Measurements from ENCODE around the gene HNRNPUL1. TPM values are rescaled to one million over a fixed set of nuclear protein-coding genes. Genes with fewer than 3 reads are reported as not detected.

The HNRNPUL1 gene
- polyA plus RNA-seq, 4 donors = 76.3 to 139 (median 99.1) TPM

DNA sequence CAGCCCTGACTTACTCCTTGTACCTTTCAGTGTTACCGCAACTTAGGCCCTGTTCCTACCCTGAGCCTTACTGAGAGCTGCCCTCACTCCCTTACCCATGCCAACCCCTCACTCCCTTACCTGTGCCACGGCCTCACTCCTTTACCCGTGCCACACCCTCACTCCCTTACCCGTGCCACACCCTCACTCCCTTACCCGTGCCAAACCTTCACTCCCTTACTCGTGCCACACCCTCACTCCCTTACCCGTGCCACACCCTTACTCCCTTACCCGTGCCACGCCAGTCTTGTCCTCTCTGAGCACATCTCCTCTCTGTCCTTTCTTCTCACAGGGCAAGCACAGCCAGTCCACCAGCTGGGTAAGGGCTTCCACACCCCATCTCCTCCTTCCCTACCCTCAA is 24.8 kb upstream of the HNRNPUL1 start:
- FAIRE-seq (no peak), DNase-seq (peak in 1 of 2 donors; percentile 17)
- Histone ChIP-seq H3K36me3 (ENCODE audit: control insufficient read depth in 3 of 3, insufficient read depth in 2 of 3, low read depth in 1 of 3, low read length in 3 of 3) (peaks cover 0 to 28% (median 4%) of the 10 kb centered on the region in 3 donors), H3K27ac (ENCODE audit: low read depth in 1 of 3, low read length in 2 of 3) (no peak overlapping the region), H3K4me3 (ENCODE audit: low read depth in 1 of 3, low read length in 3 of 3) (no peak overlapping the region), H3K4me1 (ENCODE audit: control insufficient read depth in 3 of 3, insufficient read depth in 2 of 3, low read depth in 1 of 3, low read length in 2 of 3) (no peaks in the 10 kb centered on the region), H3K9me3 (ENCODE audit: control insufficient read depth in 2 of 2, insufficient read depth in 1 of 2, low read depth in 1 of 2, low read length in 1 of 2) (no peaks in the 10 kb centered on the region), H3K27me3 (ENCODE audit: control insufficient read depth in 3 of 3, insufficient read depth in 3 of 3, low read length in 3 of 3) (no peaks in the 10 kb centered on the region)
- WGBS, 3 donors = 24 to 61% (median 51%) methylated on average over 9 of the region's 9 CpGs

DNA sequence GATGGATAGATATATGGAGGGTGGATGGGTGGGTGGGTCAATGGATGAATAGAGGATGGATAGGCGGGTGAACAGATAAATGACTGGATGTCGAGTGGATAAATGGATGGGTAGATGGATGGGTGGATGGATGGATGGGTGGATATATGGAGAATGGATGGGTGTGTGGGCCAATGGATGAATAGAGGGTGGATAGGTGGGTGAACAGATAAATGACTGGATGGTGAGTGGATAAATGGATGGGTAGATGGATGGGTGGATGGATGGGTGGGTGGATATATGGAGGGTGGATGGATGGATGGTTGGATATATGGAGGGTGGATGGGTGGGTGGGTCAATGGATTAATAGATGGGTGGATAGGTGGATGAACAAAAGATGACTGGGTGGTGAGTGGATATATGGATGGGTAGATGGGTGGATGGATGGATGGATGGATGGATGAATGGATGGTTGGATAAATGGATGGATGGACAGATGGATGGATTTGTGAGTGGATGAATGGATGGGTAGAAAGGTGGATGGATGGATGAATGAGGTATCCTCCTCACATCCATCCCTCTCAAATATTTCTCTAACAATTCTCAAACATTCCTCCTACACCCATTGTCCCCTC is 24.1 kb upstream of the HNRNPUL1 start:
- Histone ChIP-seq H3K9me3 (ENCODE audit: control insufficient read depth in 2 of 2, insufficient read depth in 1 of 2, low read depth in 1 of 2, low read length in 1 of 2) (no peaks in the 10 kb centered on the region), H3K36me3 (ENCODE audit: control insufficient read depth in 3 of 3, insufficient read depth in 2 of 3, low read depth in 1 of 3, low read length in 3 of 3) (peaks cover 0 to 25% (median 4%) of the 10 kb centered on the region in 3 donors), H3K4me1 (ENCODE audit: control insufficient read depth in 3 of 3, insufficient read depth in 2 of 3, low read depth in 1 of 3, low read length in 2 of 3) (no peaks in the 10 kb centered on the region), H3K27ac (ENCODE audit: low read depth in 1 of 3, low read length in 2 of 3) (no peak overlapping the region), H3K27me3 (ENCODE audit: control insufficient read depth in 3 of 3, insufficient read depth in 3 of 3, low read length in 3 of 3) (no peaks in the 10 kb centered on the region), H3K4me3 (ENCODE audit: low read depth in 1 of 3, low read length in 3 of 3) (no peak overlapping the region)
- FAIRE-seq (no peak), DNase-seq (no peak)
- WGBS, 3 donors = 88 to 90% (median 90%) methylated on average over 2 of the region's 2 CpGs

- 81 to 86% (median 85%) methylated on average over 5 of the region's 5 CpGs for WGBS, 3 donors
- Histone ChIP-seq H3K27me3 (ENCODE audit: control insufficient read depth in 3 of 3, insufficient read depth in 3 of 3, low read length in 3 of 3) (no peaks in the 10 kb centered on the region), H3K4me1 (ENCODE audit: control insufficient read depth in 3 of 3, insufficient read depth in 2 of 3, low read depth in 1 of 3, low read length in 2 of 3) (no peaks in the 10 kb centered on the region), H3K27ac (ENCODE audit: low read depth in 1 of 3, low read length in 2 of 3) (no peak overlapping the region), H3K9me3 (ENCODE audit: control insufficient read depth in 2 of 2, insufficient read depth in 1 of 2, low read depth in 1 of 2, low read length in 1 of 2) (no peaks in the 10 kb centered on the region), H3K4me3 (ENCODE audit: low read depth in 1 of 3, low read length in 3 of 3) (no peak overlapping the region), H3K36me3 (ENCODE audit: control insufficient read depth in 3 of 3, insufficient read depth in 2 of 3, low read depth in 1 of 3, low read length in 3 of 3) (peaks cover 0 to 29% (median 4%) of the 10 kb centered on the region in 3 donors)
- FAIRE-seq (no peak), DNase-seq (no peak)
These were observed 22.3 kb upstream of the HNRNPUL1 start for GRCh38 chr19:41241859-41242258.

DNA sequence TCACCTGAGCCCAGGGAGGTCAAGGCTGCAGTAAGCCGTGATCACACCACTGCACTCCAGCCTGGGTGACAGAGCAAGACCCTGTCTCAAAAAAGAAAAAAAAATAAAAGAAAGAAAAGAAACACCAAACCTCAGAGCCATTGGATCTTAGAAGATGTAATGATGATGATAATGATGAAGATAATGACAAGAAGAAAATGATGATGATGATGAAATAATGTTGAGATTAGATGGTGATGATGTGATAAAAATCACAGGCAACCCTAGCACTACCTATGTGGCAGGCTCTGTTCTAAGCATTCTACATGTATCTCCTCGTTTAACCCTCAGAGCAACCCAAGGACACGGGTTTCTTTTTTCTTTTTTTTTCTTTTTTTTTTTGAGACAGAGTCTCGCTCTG is 20.1 kb upstream of the HNRNPUL1 start:
- 81 to 88% (median 87%) methylated on average over 4 of the region's 4 CpGs for WGBS, 3 donors
- H3K27ac ChIP-seq (ENCODE audit: low read depth in 1 of 3, low read length in 2 of 3) = no peak overlapping the region
- no peaks in the 10 kb centered on the region for H3K4me1 ChIP-seq (ENCODE audit: control insufficient read depth in 3 of 3, insufficient read depth in 2 of 3, low read depth in 1 of 3, low read length in 2 of 3)
- no peak overlapping the region for H3K4me3 ChIP-seq (ENCODE audit: low read depth in 1 of 3, low read length in 3 of 3)
- FAIRE-seq = no peak
- H3K9me3 ChIP-seq (ENCODE audit: control insufficient read depth in 2 of 2, insufficient read depth in 1 of 2, low read depth in 1 of 2, low read length in 1 of 2) = peaks cover 0 to 4% of the 10 kb centered on the region in 2 donors
- H3K36me3 ChIP-seq (ENCODE audit: control insufficient read depth in 3 of 3, insufficient read depth in 2 of 3, low read depth in 1 of 3, low read length in 3 of 3) = peaks cover 0 to 33% (median 4%) of the 10 kb centered on the region in 3 donors
- DNase-seq = no peak
- H3K27me3 ChIP-seq (ENCODE audit: control insufficient read depth in 3 of 3, insufficient read depth in 3 of 3, low read length in 3 of 3) = no peaks in the 10 kb centered on the region

DNA sequence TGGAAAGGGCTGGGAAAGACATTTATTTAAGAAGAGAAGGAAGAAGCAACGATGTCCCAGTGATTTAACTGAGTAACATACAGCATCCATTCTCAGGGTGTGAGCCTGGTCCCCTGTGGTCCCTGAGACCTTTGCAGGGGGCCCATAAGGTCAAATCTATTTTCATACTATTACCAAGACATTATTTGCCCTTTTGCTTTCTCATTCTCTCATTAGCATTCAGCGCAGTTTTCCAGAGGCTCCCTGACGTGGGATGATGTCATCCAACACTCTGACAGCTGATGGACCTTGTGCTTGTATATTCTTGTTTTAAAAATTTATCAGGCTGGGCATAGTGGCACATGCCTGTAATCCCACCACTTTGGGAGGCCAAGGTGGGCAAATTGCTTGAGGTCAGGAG is 18.3 kb upstream of the HNRNPUL1 start:
- peaks cover 0 to 37% (median 2%) of the 10 kb centered on the region in 3 donors for H3K36me3 ChIP-seq (ENCODE audit: control insufficient read depth in 3 of 3, insufficient read depth in 2 of 3, low read depth in 1 of 3, low read length in 3 of 3)
- H3K27ac ChIP-seq (ENCODE audit: low read depth in 1 of 3, low read length in 2 of 3) = no peak overlapping the region
- 81 to 88% (median 81%) methylated on average over 3 of the region's 3 CpGs for WGBS, 3 donors
- H3K27me3 ChIP-seq (ENCODE audit: control insufficient read depth in 3 of 3, insufficient read depth in 3 of 3, low read length in 3 of 3) = no peaks in the 10 kb centered on the region
- DNase-seq (no peak), FAIRE-seq (no peak)
- H3K9me3 ChIP-seq (ENCODE audit: control insufficient read depth in 2 of 2, insufficient read depth in 1 of 2, low read depth in 1 of 2, low read length in 1 of 2) = peaks cover 0 to 4% of the 10 kb centered on the region in 2 donors
- no peaks in the 10 kb centered on the region for H3K4me1 ChIP-seq (ENCODE audit: control insufficient read depth in 3 of 3, insufficient read depth in 2 of 3, low read depth in 1 of 3, low read length in 2 of 3)
- no peak overlapping the region for H3K4me3 ChIP-seq (ENCODE audit: low read depth in 1 of 3, low read length in 3 of 3)

DNA sequence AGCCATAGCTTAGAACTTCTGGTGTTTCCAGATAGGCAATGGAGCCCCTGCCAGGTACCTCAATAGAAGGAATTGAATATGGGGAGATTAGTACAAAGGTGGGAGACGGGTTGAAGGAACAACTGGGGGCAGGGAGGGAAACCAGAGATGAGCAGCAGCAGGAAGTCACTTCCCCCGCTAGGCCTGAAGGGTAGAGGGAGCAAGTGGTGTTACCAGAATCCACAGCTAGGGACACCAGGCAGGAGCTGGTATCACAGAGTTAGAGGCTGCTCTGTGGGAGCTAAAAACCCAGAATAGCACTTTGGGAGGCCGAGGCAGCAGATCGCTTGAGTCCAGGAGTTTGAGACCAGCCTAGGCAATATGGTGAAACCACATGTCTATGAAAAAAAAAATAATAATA is 15.3 kb upstream of the HNRNPUL1 start:
- peaks cover 0 to 43% (median 0%) of the 10 kb centered on the region in 3 donors for H3K36me3 ChIP-seq (ENCODE audit: control insufficient read depth in 3 of 3, insufficient read depth in 2 of 3, low read depth in 1 of 3, low read length in 3 of 3)
- no peak for DNase-seq
- peaks cover 0 to 4% of the 10 kb centered on the region in 2 donors for H3K9me3 ChIP-seq (ENCODE audit: control insufficient read depth in 2 of 2, insufficient read depth in 1 of 2, low read depth in 1 of 2, low read length in 1 of 2)
- H3K4me1 ChIP-seq (ENCODE audit: control insufficient read depth in 3 of 3, insufficient read depth in 2 of 3, low read depth in 1 of 3, low read length in 2 of 3) = no peaks in the 10 kb centered on the region
- no peaks in the 10 kb centered on the region for H3K27me3 ChIP-seq (ENCODE audit: control insufficient read depth in 3 of 3, insufficient read depth in 3 of 3, low read length in 3 of 3)
- 89 to 96% (median 93%) methylated on average over 4 of the region's 4 CpGs for WGBS, 3 donors
- H3K27ac ChIP-seq (ENCODE audit: low read depth in 1 of 3, low read length in 2 of 3) = no peak overlapping the region
- no peak overlapping the region for H3K4me3 ChIP-seq (ENCODE audit: low read depth in 1 of 3, low read length in 3 of 3)
- no peak for FAIRE-seq

GRCh38 chr19:41249707-41250423 is 14.3 kb upstream of the HNRNPUL1 start:
- FAIRE-seq = no peak
- 83 to 94% (median 88%) methylated on average over 9 of the region's 9 CpGs for WGBS, 3 donors

GRCh38 chr19:41253660-41254059 is 10.5 kb upstream of the HNRNPUL1 start:
- Histone ChIP-seq H3K36me3 (ENCODE audit: control insufficient read depth in 3 of 3, insufficient read depth in 2 of 3, low read depth in 1 of 3, low read length in 3 of 3) (peaks cover 0 to 46% (median 13%) of the 10 kb centered on the region in 3 donors), H3K4me3 (ENCODE audit: low read depth in 1 of 3, low read length in 3 of 3) (no peak overlapping the region), H3K4me1 (ENCODE audit: control insufficient read depth in 3 of 3, insufficient read depth in 2 of 3, low read depth in 1 of 3, low read length in 2 of 3) (no peaks in the 10 kb centered on the region), H3K27me3 (ENCODE audit: control insufficient read depth in 3 of 3, insufficient read depth in 3 of 3, low read length in 3 of 3) (no peaks in the 10 kb centered on the region), H3K9me3 (ENCODE audit: control insufficient read depth in 2 of 2, insufficient read depth in 1 of 2, low read depth in 1 of 2, low read length in 1 of 2) (no peaks in the 10 kb centered on the region), H3K27ac (ENCODE audit: low read depth in 1 of 3, low read length in 2 of 3) (no peak overlapping the region)
- FAIRE-seq (no peak), DNase-seq (no peak)
- WGBS, 3 donors = 90 to 100% (median 90%) methylated on average over 6 of the region's 6 CpGs

More at GRCh38 chr19:41249707-41250423, 14.3 kb upstream of the HNRNPUL1 start:
- Histone ChIP-seq H3K36me3 (ENCODE audit: control insufficient read depth in 3 of 3, insufficient read depth in 2 of 3, low read depth in 1 of 3, low read length in 3 of 3) (peaks cover 0 to 43% (median 2%) of the 10 kb centered on the region in 3 donors), H3K27me3 (ENCODE audit: control insufficient read depth in 3 of 3, insufficient read depth in 3 of 3, low read length in 3 of 3) (no peaks in the 10 kb centered on the region), H3K9me3 (ENCODE audit: control insufficient read depth in 2 of 2, insufficient read depth in 1 of 2, low read depth in 1 of 2, low read length in 1 of 2) (peaks cover 0 to 4% of the 10 kb centered on the region in 2 donors), H3K27ac (ENCODE audit: low read depth in 1 of 3, low read length in 2 of 3) (no peak overlapping the region), H3K4me1 (ENCODE audit: control insufficient read depth in 3 of 3, insufficient read depth in 2 of 3, low read depth in 1 of 3, low read length in 2 of 3) (no peaks in the 10 kb centered on the region), H3K4me3 (ENCODE audit: low read depth in 1 of 3, low read length in 3 of 3) (no peak overlapping the region)
- no peak for DNase-seq
